H9 (cell line): ENCODE measurements around the gene PLK2. TPM values are rescaled to one million over a fixed set of nuclear protein-coding genes. Genes with fewer than 3 reads are reported as not detected.

Experiments
- DNase-seq: peaks from one replicate; pipeline ENCODE4 v3.0.0-alpha.2; 2017
- H2AFZ ChIP-seq: one replicate; pipeline ENCODE4 v1.6.1; 2013; ENCODE audit warnings: mild to moderate bottlenecking, low read length, control low read depth, moderate library complexity
- H2AK5ac ChIP-seq: 2 replicates; pipeline ENCODE4 v1.6.1; 2013; ENCODE audit warnings: low read length, control low read depth, mixed read lengths; ENCODE audit not compliant: insufficient read length
- H2BK120ac ChIP-seq: one replicate; pipeline ENCODE4 v1.6.1; 2013; ENCODE audit warnings: low read depth, mild to moderate bottlenecking, low read length, control low read depth, inconsistent platforms; ENCODE audit not compliant: poor library complexity, severe bottlenecking
- H2BK12ac ChIP-seq: 2 replicates; pipeline ENCODE4 v1.6.1; 2013; ENCODE audit warnings: low read length, control low read depth, mixed read lengths, low read depth; ENCODE audit not compliant: insufficient read length
- H2BK15ac ChIP-seq: 2 replicates; pipeline ENCODE4 v1.6.1; 2013; ENCODE audit warnings: low read depth, low read length, control low read depth
- H2BK20ac ChIP-seq: one replicate; pipeline ENCODE4 v1.6.1; 2013; ENCODE audit warnings: low read depth, mild to moderate bottlenecking, low read length, control low read depth, inconsistent platforms; ENCODE audit not compliant: poor library complexity, severe bottlenecking
- H2BK5ac ChIP-seq: 2 replicates; pipeline ENCODE4 v1.6.1; 2013; ENCODE audit warnings: low read length, control low read depth, mixed read lengths; ENCODE audit not compliant: insufficient read length
- H3K14ac ChIP-seq: 2 replicates; pipeline ENCODE4 v1.6.1; 2013; ENCODE audit warnings: low read length, control low read depth; ENCODE audit not compliant: insufficient read depth
- H3K18ac ChIP-seq: 2 replicates; pipeline ENCODE4 v1.6.1; 2013; ENCODE audit warnings: low read depth, mild to moderate bottlenecking, mixed read lengths, low read length, control low read depth; ENCODE audit not compliant: insufficient read length
- H3K23ac ChIP-seq: 2 replicates; pipeline ENCODE4 v1.6.1; 2013; ENCODE audit warnings: low read length, control low read depth, mixed read lengths, low read depth; ENCODE audit not compliant: insufficient read length
- H3K23me2 ChIP-seq: 2 replicates; pipeline ENCODE4 v1.6.1; 2013; ENCODE audit warnings: low read depth, mild to moderate bottlenecking, mixed read lengths, low read length, control low read depth; ENCODE audit not compliant: insufficient read length, poor library complexity, severe bottlenecking
- H3K27ac ChIP-seq: 2 replicates; pipeline ENCODE4 v1.5.1; 2013; ENCODE audit warnings: low read length, control low read depth, mixed read lengths, low read depth; ENCODE audit not compliant: insufficient read length
- H3K27me3 ChIP-seq: 2 replicates; pipeline ENCODE4 v1.6.1; 2013; ENCODE audit warnings: low read length, control low read depth, inconsistent platforms; ENCODE audit not compliant: insufficient read depth
- H3K4ac ChIP-seq: 2 replicates; pipeline ENCODE4 v1.6.1; 2013; ENCODE audit warnings: low read depth, mild to moderate bottlenecking, control low read depth, inconsistent platforms, low read length, moderate library complexity
- H3K4me1 ChIP-seq: 2 replicates; pipeline ENCODE4 v1.6.1; 2013; ENCODE audit warnings: low read length, control low read depth, inconsistent platforms; ENCODE audit not compliant: insufficient read depth
- H3K4me2 ChIP-seq: 2 replicates; pipeline ENCODE4 v1.6.1; 2013; ENCODE audit warnings: low read length, control low read depth, mixed read lengths; ENCODE audit not compliant: insufficient read length, insufficient read depth
- H3K56ac ChIP-seq: 2 replicates; pipeline ENCODE4 v1.6.1; 2013; ENCODE audit warnings: low read depth, mild to moderate bottlenecking, mixed read lengths, low read length, control low read depth; ENCODE audit not compliant: insufficient read length
- H3K79me1 ChIP-seq: 2 replicates; pipeline ENCODE4 v1.6.1; 2013; ENCODE audit warnings: low read depth, mild to moderate bottlenecking, moderate library complexity, low read length, control low read depth, inconsistent platforms; ENCODE audit not compliant: insufficient read depth, poor library complexity, severe bottlenecking
- H3K79me2 ChIP-seq: 2 replicates; pipeline ENCODE4 v1.6.1; 2013; ENCODE audit warnings: low read length, control low read depth, inconsistent platforms; ENCODE audit not compliant: insufficient read depth
- H3K9ac ChIP-seq: 2 replicates; pipeline ENCODE4 v1.6.1; 2013; ENCODE audit warnings: low read length, control low read depth, mixed read lengths; ENCODE audit not compliant: insufficient read length; ENCODE audit errors: extremely low read depth
- H3K9me3 ChIP-seq: one replicate; pipeline ENCODE4 v1.6.1; 2013; ENCODE audit warnings: low read depth, low read length, inconsistent platforms; ENCODE audit not compliant: control insufficient read depth
- H3T11ph ChIP-seq: one replicate; pipeline ENCODE4 v1.6.1; 2013; ENCODE audit warnings: mild to moderate bottlenecking, low read length, control low read depth, inconsistent platforms
- H4K20me1 ChIP-seq: one replicate; pipeline ENCODE4 v1.6.1; 2013; ENCODE audit not compliant: control insufficient read depth, insufficient read length, insufficient read depth
- H4K5ac ChIP-seq: 2 replicates; pipeline ENCODE4 v1.6.1; 2013; ENCODE audit warnings: low read depth, mild to moderate bottlenecking, mixed read lengths, low read length, control low read depth; ENCODE audit not compliant: insufficient read length
- H4K8ac ChIP-seq: replicated peaks from 2 replicates; pipeline ENCODE4 v1.6.1; 2013; ENCODE audit warnings: low read length, control low read depth, mixed read lengths, low read depth; ENCODE audit not compliant: insufficient read length
- H4K91ac ChIP-seq: 2 replicates; pipeline ENCODE4 v1.6.1; 2013; ENCODE audit warnings: low read depth, mild to moderate bottlenecking, moderate library complexity, mixed read lengths, low read length, control low read depth; ENCODE audit not compliant: insufficient read length
- H3K27ac Mint-ChIP-seq, 3 experiments: 2 replicates in 2 of 3; 3 replicates in 1 of 3; pipeline ENCODE4 v1.8.0; 2020 to 2021; ENCODE audit warnings: mixed read lengths in 3 of 3, mild to moderate bottlenecking in 1 of 3, moderate library complexity in 1 of 3
- H3K27me3 Mint-ChIP-seq: 2 replicates; pipeline ENCODE4 v1.8.0; 2021; ENCODE audit warnings: low read depth, mild to moderate bottlenecking, moderate library complexity, mixed read lengths
- H3K36me3 Mint-ChIP-seq, 3 experiments: 2 replicates in 2 of 3; 3 replicates in 1 of 3; pipeline ENCODE4 v1.8.0; 2020 to 2021; ENCODE audit warnings: low read depth in 3 of 3, mixed read lengths in 3 of 3; ENCODE audit not compliant: insufficient read depth in 1 of 3
- H3K4me1 Mint-ChIP-seq, 2 experiments: 2 replicates each; pipeline ENCODE4 v1.8.0; 2020; ENCODE audit warnings: mixed read lengths in 2 of 2
- H3K4me3 Mint-ChIP-seq, 2 experiments: 2 replicates in 1 of 2; 3 replicates in 1 of 2; pipeline ENCODE4 v1.8.0; 2020 to 2021; ENCODE audit warnings: mild to moderate bottlenecking in 2 of 2, mixed read lengths in 2 of 2, moderate library complexity in 1 of 2
- H3K9me3 Mint-ChIP-seq, 2 experiments: 2 replicates in 1 of 2; 3 replicates in 1 of 2; pipeline ENCODE4 v1.8.0; 2020; ENCODE audit warnings: mild to moderate bottlenecking in 2 of 2, mixed read lengths in 2 of 2, moderate library complexity in 1 of 2
- CTCF ChIP-seq: fragments of 200-600 bp; sonication (generic); conservative IDR thresholded peaks from 3 replicates; pipeline ENCODE4 v1.8.0; 2021; ENCODE audit warnings: antibody characterized with exemption, mild to moderate bottlenecking
- WGBS: extraction: QIAGEN DNeasy Blood & Tissue Kit; methylation state at CpG from one replicate; pipeline ENCODE4 v1.1.7; 2013; ENCODE audit warnings: missing lambda C conversion rate, low lambda C conversion rate, mixed read lengths; ENCODE audit not compliant: insufficient read length; ENCODE audit errors: extremely low coverage; 5-methylcytosine and 5-hydroxymethylcytosine counted together
- total RNA-seq: library from RNA; stranded (reverse); gene quantifications from 2 replicates; pipeline ENCODE4 v1.2.1, GENCODE V29; 2021

Gene PLK2
- total RNA-seq, 1 experiment from 2014 or later, result 26.2 TPM

GRCh38 chr5:58491216-58491892, 31.5 kb upstream of the PLK2 start, which contains the start of gene GAPT:
GAPT (plus strand) TSS chr5:58491435; CDS start chr5:58494537, 3,102 bp downstream.
- no peaks in the 10 kb centered on the region for H4K20me1 ChIP-seq
- H3K56ac ChIP-seq, result no peak within 1 kb of the TSS
- TF ChIP-seq CTCF, result no peak
- H2AK5ac ChIP-seq, result no peak within 1 kb of the TSS
- H2AFZ ChIP-seq, result no peak within 1 kb of the TSS
- no peak within 1 kb of the TSS for H4K5ac ChIP-seq
- H4K91ac ChIP-seq, result no peak within 1 kb of the TSS
- no peaks in the 10 kb centered on the region; the same call in 1 of the 2 replicates for H3K4me1 ChIP-seq
- Mint-ChIP-seq H3K4me3 (no peak within 1 kb of the TSS), H3K4me1 (peaks cover 14 to 21% of the 10 kb centered on the region in 2 experiments), H3K9me3 (no peaks in the 10 kb centered on the region), H3K27me3 (no peaks in the 10 kb centered on the region), H3K36me3 (no peaks in the 10 kb centered on the region), H3K27ac (peak within 1 kb of the TSS in 2 of 3 experiments; percentile 10 to 82; a peak in 2 of 7 replicates)
- H3K4me2 ChIP-seq, result no peak within 1 kb of the TSS
- no CpG with 5 or more reads among the region's 6 CpGs for WGBS
- H3T11ph ChIP-seq, result no peak within 1 kb of the TSS
- no peak within 1 kb of the TSS for H3K23ac ChIP-seq
- H2BK15ac ChIP-seq, result no peak within 1 kb of the TSS
- H2BK120ac ChIP-seq, result no peak within 1 kb of the TSS
- no peak within 1 kb of the TSS for H3K18ac ChIP-seq
- H3K27ac ChIP-seq, result no peak within 1 kb of the TSS
- H3K9me3 ChIP-seq, result no peaks in the 10 kb centered on the region
- H3K79me2 ChIP-seq, result no peaks in the 10 kb centered on the region
- H4K8ac ChIP-seq, result no peak within 1 kb of the TSS
- H2BK5ac ChIP-seq, result no peak within 1 kb of the TSS
- no peaks in the 10 kb centered on the region for H3K23me2 ChIP-seq
- H3K27me3 ChIP-seq, result no peaks in the 10 kb centered on the region
- H3K4ac ChIP-seq, result no peak within 1 kb of the TSS
- H2BK20ac ChIP-seq, result no peak within 1 kb of the TSS
- no peaks in the 10 kb centered on the region for H3K79me1 ChIP-seq
- H2BK12ac ChIP-seq, result no peak within 1 kb of the TSS
- no peak within 1 kb of the TSS for H3K14ac ChIP-seq
- no peak for DNase-seq
- H3K9ac ChIP-seq, result no peak within 1 kb of the TSS
